ENCODE results near the gene TAS1R2.

The TAS1R2 gene

DNA sequence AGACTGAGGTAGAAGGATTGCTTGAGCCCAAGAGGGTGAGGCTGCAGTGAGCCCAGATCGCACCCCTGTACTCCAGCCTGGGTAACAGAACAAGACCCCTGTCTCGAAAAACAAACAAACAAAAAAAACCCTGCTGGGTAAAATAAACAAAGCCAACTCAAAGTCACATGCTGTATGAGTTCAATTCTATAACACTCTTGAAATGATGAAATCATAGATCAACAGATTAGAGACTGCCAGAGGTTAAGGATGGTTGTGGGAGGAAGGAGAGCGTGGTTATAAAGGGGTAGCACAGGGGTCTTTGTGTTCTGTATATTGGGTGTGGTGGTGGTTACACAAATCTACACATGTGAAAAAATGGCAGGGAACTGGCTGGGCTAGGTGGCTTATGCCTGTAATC lies 62.5 kb downstream of the TAS1R2 start:
- no peak for DNase-seq

DNA sequence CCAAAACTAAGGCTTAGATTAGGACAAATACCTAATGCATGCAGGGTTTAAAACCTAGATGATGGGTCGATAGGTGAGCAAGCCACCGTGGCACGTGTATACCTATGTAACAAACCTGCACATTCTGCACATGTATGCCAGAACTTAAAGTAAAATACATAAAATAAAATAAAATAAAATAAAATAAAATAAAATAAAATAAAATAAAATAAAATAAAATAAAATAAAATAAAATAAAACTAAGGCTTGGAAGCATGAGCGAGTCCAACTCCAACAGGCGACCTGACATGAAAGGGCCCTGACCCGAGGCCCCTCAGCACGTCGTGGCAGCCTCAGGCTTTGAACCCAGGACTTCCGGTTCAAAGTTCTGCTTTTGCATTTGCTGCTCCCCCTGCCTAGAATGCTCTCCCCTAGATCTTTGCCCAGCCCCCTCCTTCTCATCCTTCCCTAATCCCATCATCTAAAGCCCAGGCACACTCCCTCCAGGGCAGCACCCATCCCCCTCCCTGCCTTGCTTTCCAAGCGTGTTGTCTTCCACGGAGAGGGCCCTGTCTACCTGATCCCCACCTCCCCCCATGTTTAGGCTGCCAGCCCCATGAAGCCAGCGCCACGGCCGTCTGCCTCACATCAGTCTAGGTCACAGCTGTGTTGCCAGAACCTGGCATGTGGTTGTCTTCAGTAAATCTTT lies 64.3 kb downstream of the TAS1R2 start:
- DNase-seq, result no peak

DNA sequence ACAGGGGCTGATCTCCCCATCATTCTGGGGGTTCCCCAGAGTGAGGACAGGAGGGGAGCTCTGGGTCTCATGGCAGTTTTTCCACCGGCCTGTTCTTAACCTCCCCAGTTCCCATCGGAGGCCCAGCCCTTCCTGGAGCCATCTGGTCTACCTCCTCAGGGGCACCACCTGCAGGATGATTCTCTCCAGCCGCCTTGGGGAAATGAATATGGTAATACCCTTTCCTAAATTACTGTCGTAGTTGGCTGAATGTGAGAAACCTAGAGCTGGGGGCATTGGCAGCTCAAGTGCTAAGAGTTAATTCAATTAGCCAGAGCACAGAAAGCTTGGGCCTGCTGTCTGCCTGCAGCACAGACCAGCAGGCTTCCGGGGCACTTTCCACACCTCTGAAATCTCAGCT lies 64.9 kb downstream of the TAS1R2 start:
- no peak for DNase-seq

DNA sequence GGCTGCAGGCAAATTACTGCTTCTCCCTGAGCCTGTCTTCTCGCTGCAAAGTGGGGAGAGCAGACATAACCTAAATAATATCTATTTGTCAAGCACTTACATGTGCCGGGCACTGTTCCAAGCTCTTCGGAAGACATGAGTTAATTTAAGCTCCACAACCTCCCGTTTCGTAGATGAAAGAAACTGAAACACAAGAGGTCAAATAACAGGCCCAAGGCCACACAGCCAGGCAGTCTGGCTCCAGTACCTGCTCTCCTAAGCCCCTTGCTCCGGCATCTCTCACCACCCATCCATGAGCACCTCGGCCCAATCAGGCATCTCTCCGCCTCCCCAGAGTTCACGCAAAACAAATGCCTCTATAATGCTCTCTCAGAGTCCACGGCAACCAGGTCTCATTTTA lies 65.4 kb downstream of the TAS1R2 start:
- no peak for DNase-seq

DNA sequence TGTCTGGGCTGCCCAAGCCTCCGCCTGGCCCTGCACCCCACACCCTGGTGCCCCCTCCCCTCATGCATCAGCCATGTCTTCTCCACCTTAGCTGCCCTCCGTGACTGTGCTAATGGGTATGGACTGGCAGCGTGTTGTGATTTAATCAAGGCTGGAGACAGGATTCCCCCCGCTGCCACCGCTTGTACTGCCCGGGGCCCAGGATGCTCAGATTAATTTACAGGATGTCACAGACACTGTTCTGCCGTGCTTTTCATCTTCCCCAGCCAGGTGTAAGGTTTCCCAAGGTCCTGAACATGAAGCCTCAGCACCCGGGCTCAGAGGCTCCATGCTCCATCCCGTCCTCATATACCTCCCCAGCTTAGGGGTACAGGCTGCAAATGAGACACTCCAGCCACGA lies 66.3 kb downstream of the TAS1R2 start:
- no peak for DNase-seq

DNA sequence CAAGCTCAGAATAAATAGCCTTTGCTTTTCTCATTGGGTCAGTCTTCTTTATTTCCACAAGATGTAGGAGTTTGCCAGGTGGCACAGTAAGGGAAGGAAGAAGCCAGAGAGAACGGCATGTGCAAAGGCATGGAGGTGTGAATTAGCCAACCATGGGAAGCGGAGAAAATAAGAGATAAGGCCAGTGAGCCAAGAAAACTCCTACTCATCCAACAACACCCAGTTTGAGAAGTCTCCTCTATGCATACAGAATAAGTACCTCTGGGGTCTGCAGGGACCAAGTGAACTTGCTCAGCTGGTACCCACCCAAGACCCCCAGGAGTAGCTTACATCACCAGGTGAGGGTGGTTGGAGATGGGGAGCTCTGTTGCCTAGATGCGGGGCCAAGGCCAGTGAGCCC lies 66.7 kb downstream of the TAS1R2 start:
- DNase-seq, result no peak
